Trophoblast cell (in vitro differentiated cells and primary cell): Measurements from ENCODE around the gene MEGF10.

Experiments used
- DNase-seq, 2 donors: peaks; one replicate each; pipeline ENCODE4 v3.0.0-alpha.2; 2016
- H2AFZ ChIP-seq: 2 replicates; pipeline ENCODE4 v1.6.1; 2013; ENCODE audit warnings: low read length, moderate library complexity, mild to moderate bottlenecking; ENCODE audit not compliant: insufficient read depth, poor library complexity
- H2AK5ac ChIP-seq: 2 replicates; pipeline ENCODE4 v1.6.1; 2013; ENCODE audit warnings: mild to moderate bottlenecking, low read length
- H2BK120ac ChIP-seq: 2 replicates; pipeline ENCODE4 v1.6.1; 2013; ENCODE audit warnings: low read length, mild to moderate bottlenecking, moderate library complexity; ENCODE audit not compliant: insufficient read depth, poor library complexity
- H2BK12ac ChIP-seq: 2 replicates; pipeline ENCODE4 v1.6.1; 2013; ENCODE audit warnings: mild to moderate bottlenecking, low read length, moderate library complexity
- H2BK5ac ChIP-seq: 2 replicates; pipeline ENCODE4 v1.6.1; 2013; ENCODE audit warnings: low read length, low read depth, moderate library complexity, mild to moderate bottlenecking; ENCODE audit not compliant: poor library complexity
- H3K14ac ChIP-seq: 2 replicates; pipeline ENCODE4 v1.6.1; 2013; ENCODE audit warnings: mild to moderate bottlenecking, low read length
- H3K18ac ChIP-seq: 2 replicates; pipeline ENCODE4 v1.6.1; 2013; ENCODE audit warnings: mild to moderate bottlenecking, low read length
- H3K23ac ChIP-seq: 2 replicates; pipeline ENCODE4 v1.6.1; 2013; ENCODE audit warnings: low read length
- H3K27ac ChIP-seq: 2 replicates; pipeline ENCODE4 v1.5.1; 2013; ENCODE audit warnings: low read depth, mild to moderate bottlenecking, inconsistent platforms, low read length, moderate library complexity
- H3K27me3 ChIP-seq: 2 replicates; pipeline ENCODE4 v1.6.1; 2013; ENCODE audit warnings: inconsistent platforms, mild to moderate bottlenecking, low read length, moderate library complexity; ENCODE audit not compliant: insufficient read depth
- H3K36me3 ChIP-seq, 2 experiments: 1 replicate in 1 of 2; 2 replicates in 1 of 2; pipeline ENCODE4 v1.6.1; 2013; ENCODE audit warnings: low read length in 2 of 2, mild to moderate bottlenecking in 2 of 2, moderate library complexity in 1 of 2; ENCODE audit not compliant: insufficient read depth in 2 of 2, control insufficient read depth in 1 of 2
- H3K4ac ChIP-seq: 2 replicates; pipeline ENCODE4 v1.6.1; 2013; ENCODE audit warnings: low read depth, mild to moderate bottlenecking, low read length, moderate library complexity
- H3K4me1 ChIP-seq, 2 experiments: 1 replicate in 1 of 2; 2 replicates in 1 of 2; pipeline ENCODE4 v1.6.1; 2013; ENCODE audit warnings: low read length in 2 of 2, mild to moderate bottlenecking in 2 of 2, moderate library complexity in 1 of 2; ENCODE audit not compliant: insufficient read depth in 2 of 2, control insufficient read depth in 1 of 2
- H3K4me2 ChIP-seq: 2 replicates; pipeline ENCODE4 v1.6.1; 2013; ENCODE audit warnings: inconsistent platforms, mild to moderate bottlenecking, low read length, moderate library complexity
- H3K4me3 ChIP-seq: 2 replicates; pipeline ENCODE4 v1.5.1; 2013; ENCODE audit warnings: mild to moderate bottlenecking, low read depth, low read length, inconsistent platforms
- H3K79me1 ChIP-seq: one replicate; pipeline ENCODE4 v1.6.1; 2013; ENCODE audit warnings: low read length
- H3K79me2 ChIP-seq: 2 replicates; pipeline ENCODE4 v1.6.1; 2013; ENCODE audit warnings: low read length, mild to moderate bottlenecking; ENCODE audit not compliant: control insufficient read depth, insufficient read depth, poor library complexity
- H3K9ac ChIP-seq: 2 replicates; pipeline ENCODE4 v1.6.1; 2013; ENCODE audit warnings: mild to moderate bottlenecking, low read length
- H3K9me3 ChIP-seq: 2 replicates; pipeline ENCODE4 v1.6.1; 2013; ENCODE audit warnings: low read depth, mild to moderate bottlenecking, control low read depth, inconsistent platforms, low read length; ENCODE audit not compliant: insufficient read depth
- H4K12ac ChIP-seq: 2 replicates; pipeline ENCODE4 v1.6.1; 2013; ENCODE audit warnings: low read depth, mild to moderate bottlenecking, low read length, moderate library complexity
- H4K8ac ChIP-seq: 2 replicates; pipeline ENCODE4 v1.6.1; 2013; ENCODE audit warnings: low read depth, mild to moderate bottlenecking, low read length, moderate library complexity
- H4K91ac ChIP-seq: one replicate; pipeline ENCODE4 v1.6.1; 2013; ENCODE audit warnings: low read depth, mild to moderate bottlenecking, low read length, moderate library complexity
- WGBS: extraction: QIAGEN DNeasy Blood & Tissue Kit; methylation state at CpG from one replicate; pipeline ENCODE4 v1.1.7; 2013; ENCODE audit warnings: missing lambda C conversion rate; ENCODE audit not compliant: insufficient read length, insufficient coverage; ENCODE audit errors: extremely low coverage; 5-methylcytosine and 5-hydroxymethylcytosine counted together

Gene MEGF10

DNA sequence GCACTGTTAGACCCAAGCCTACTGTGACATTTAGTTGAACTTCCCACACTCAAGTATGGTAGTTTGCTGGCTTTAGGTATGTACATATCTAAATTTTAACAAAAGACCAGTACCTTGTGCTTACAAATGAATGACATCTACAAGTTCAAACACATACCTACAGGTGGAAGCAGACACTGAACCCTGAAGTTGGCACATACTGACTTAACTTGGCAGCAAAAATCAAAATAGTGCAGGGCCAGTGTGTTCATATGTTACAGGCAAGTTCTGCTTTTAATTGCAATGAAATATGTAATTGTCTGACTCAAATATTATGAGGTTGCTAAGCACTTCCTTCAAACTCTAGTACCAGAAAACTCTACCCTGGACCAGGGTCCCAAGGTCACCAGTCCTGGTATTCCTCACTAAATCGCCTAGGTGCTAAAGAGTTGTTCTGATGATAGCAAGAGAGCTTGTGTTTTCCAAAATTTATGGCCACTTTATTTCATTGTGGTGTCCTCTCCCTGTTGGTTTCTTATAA, 77.4 kb downstream of the MEGF10 start:
- Histone ChIP-seq H3K9ac (no peak overlapping the region), H4K12ac (no peak overlapping the region), H3K4ac (no peak overlapping the region), H3K36me3 (no peaks in the 10 kb centered on the region), H3K4me3 (no peak overlapping the region), H3K27me3 (no peaks in the 10 kb centered on the region), H2BK12ac (no peak overlapping the region), H2AK5ac (no peak overlapping the region), H2AFZ (no peak overlapping the region), H3K79me1 (no peaks in the 10 kb centered on the region), H2BK120ac (no peak overlapping the region), H3K23ac (no peak overlapping the region), H3K4me2 (no peak overlapping the region), H3K27ac (no peak overlapping the region), H3K9me3 (no peaks in the 10 kb centered on the region), H4K91ac (no peak overlapping the region), H3K14ac (no peak overlapping the region), H3K79me2 (no peaks in the 10 kb centered on the region), H3K4me1 (no peaks in the 10 kb centered on the region), H4K8ac (no peak overlapping the region), H2BK5ac (no peak overlapping the region), H3K18ac (no peak overlapping the region)
- DNase-seq = no peak
- WGBS = no CpG with 5 or more reads among the region's 1 CpG

- no peak overlapping the region for H3K23ac ChIP-seq
- no peak overlapping the region for H3K9ac ChIP-seq
- no peak overlapping the region for H3K4ac ChIP-seq
- H4K91ac ChIP-seq = no peak overlapping the region
- no peak overlapping the region for H2AFZ ChIP-seq
- H2BK12ac ChIP-seq = no peak overlapping the region
- no peak overlapping the region for H4K8ac ChIP-seq
- no CpG with 5 or more reads among the region's 4 CpGs for WGBS
- H3K4me1 ChIP-seq = no peaks in the 10 kb centered on the region
- H3K36me3 ChIP-seq = no peaks in the 10 kb centered on the region
- H2AK5ac ChIP-seq = no peak overlapping the region
- no peaks in the 10 kb centered on the region for H3K9me3 ChIP-seq
- no peaks in the 10 kb centered on the region for H3K79me1 ChIP-seq
- H3K14ac ChIP-seq = no peak overlapping the region
- H2BK120ac ChIP-seq = no peak overlapping the region
- no peak overlapping the region for H2BK5ac ChIP-seq
- no peak for DNase-seq
- H4K12ac ChIP-seq = no peak overlapping the region
- H3K27me3 ChIP-seq = no peaks in the 10 kb centered on the region
- H3K4me3 ChIP-seq = no peak overlapping the region
- no peaks in the 10 kb centered on the region for H3K79me2 ChIP-seq
- H3K27ac ChIP-seq = no peak overlapping the region
- H3K4me2 ChIP-seq = no peak overlapping the region
- H3K18ac ChIP-seq = no peak overlapping the region
These were observed 79.2 kb downstream of the MEGF10 start for GRCh38 chr5:127369796-127370195.

GRCh38 chr5:127370631-127371030, 80.0 kb downstream of the MEGF10 start:
- Histone ChIP-seq H3K9ac (no peak overlapping the region), H3K14ac (no peak overlapping the region), H3K79me2 (no peaks in the 10 kb centered on the region), H3K18ac (no peak overlapping the region), H3K4me1 (no peaks in the 10 kb centered on the region), H4K8ac (no peak overlapping the region), H3K4me2 (no peak overlapping the region), H2BK12ac (no peak overlapping the region), H3K4ac (no peak overlapping the region), H3K27me3 (no peaks in the 10 kb centered on the region), H2BK5ac (no peak overlapping the region), H3K27ac (no peak overlapping the region), H4K12ac (no peak overlapping the region), H4K91ac (no peak overlapping the region), H2AFZ (no peak overlapping the region), H2AK5ac (no peak overlapping the region), H3K79me1 (no peaks in the 10 kb centered on the region), H3K4me3 (no peak overlapping the region), H2BK120ac (no peak overlapping the region), H3K23ac (no peak overlapping the region), H3K36me3 (no peaks in the 10 kb centered on the region), H3K9me3 (no peaks in the 10 kb centered on the region)
- no peak for DNase-seq
- WGBS = no CpG with 5 or more reads among the region's 8 CpGs

DNA sequence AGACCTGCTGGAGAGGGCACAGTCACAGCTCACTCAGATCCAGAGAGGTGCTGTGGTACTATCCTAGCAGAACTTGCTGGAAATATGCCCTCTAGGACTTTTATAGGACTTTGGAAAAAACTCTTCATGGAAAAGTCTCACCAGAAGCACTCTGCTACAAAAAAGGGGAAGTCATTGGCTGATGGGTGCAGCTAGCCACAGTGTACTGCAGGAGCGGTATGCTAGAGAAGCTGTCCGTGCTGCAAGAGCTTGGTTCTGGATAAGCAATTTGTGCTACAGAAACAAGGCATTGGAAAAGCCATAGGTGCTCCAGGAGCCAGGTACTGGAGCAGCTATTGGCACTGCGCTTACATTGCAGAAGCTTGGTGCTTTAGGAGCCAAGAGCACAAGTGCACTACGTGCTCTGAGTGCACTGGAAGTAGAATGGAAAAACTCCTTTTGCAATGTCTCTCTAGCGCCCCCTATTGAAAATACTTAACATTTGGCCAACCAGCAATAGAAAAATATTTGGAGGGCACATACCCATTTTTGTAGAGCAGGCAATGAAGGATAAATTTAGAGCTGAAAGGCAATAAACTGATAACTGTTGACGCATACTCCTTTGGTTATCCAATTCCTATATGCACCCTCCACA, 83.4 kb downstream of the MEGF10 start:
- Histone ChIP-seq H3K4me2 (no peak overlapping the region), H3K27ac (no peak overlapping the region), H3K79me2 (no peaks in the 10 kb centered on the region), H3K4ac (no peak overlapping the region), H3K18ac (no peak overlapping the region), H3K4me3 (no peak overlapping the region), H3K9ac (no peak overlapping the region), H3K36me3 (no peaks in the 10 kb centered on the region), H2BK5ac (no peak overlapping the region), H2AK5ac (no peak overlapping the region), H3K79me1 (no peaks in the 10 kb centered on the region), H4K8ac (no peak overlapping the region), H2BK12ac (no peak overlapping the region), H3K4me1 (no peaks in the 10 kb centered on the region), H2AFZ (no peak overlapping the region), H3K23ac (no peak overlapping the region), H3K27me3 (no peaks in the 10 kb centered on the region), H4K91ac (no peak overlapping the region), H2BK120ac (no peak overlapping the region), H3K9me3 (no peaks in the 10 kb centered on the region), H3K14ac (no peak overlapping the region), H4K12ac (no peak overlapping the region)
- WGBS = no CpG with 5 or more reads among the region's 6 CpGs
- no peak for DNase-seq
